Adrenal gland (tissue), 12 donors: Measurements from ENCODE around the gene IL12RB2. TPM values are rescaled to one million over a fixed set of nuclear protein-coding genes. Genes with fewer than 3 reads are reported as not detected.

Source experiments
- DNase-seq, 7 donors: peaks; one replicate each; pipeline ENCODE4 v3.0.0-alpha.2; 2019 to 2020
- H3K27ac ChIP-seq, 5 donors: fragments of 200-600 bp; sonication (generic) in 4 of 5; 1 replicate in 3 of 5; 2 replicates in 2 of 5; pipeline versions ENCODE4 v1.5.1 to v1.8.0; 2016 to 2020; ENCODE audit warnings: mild to moderate bottlenecking in 1 of 5
- H3K27me3 ChIP-seq: fragments of 200-600 bp; 2 replicates; pipeline ENCODE4 v1.8.0; 2021
- H3K36me3 ChIP-seq, 2 donors: fragments of 200-600 bp; replicated peaks in 1 of 2; 1 replicate in 1 of 2; 2 replicates in 1 of 2; pipeline versions ENCODE4 v1.5.1 to v1.8.0; 2018 to 2022
- H3K4me1 ChIP-seq, 2 donors: fragments of 200-600 bp; replicated peaks in 1 of 2; 1 replicate in 1 of 2; 2 replicates in 1 of 2; pipeline versions ENCODE4 v1.5.1 to v1.8.0; 2018 to 2021
- H3K4me3 ChIP-seq, 4 donors: fragments of 200-600 bp; sonication (generic) in 3 of 4; one replicate each; pipeline ENCODE4 v1.5.1; 2016 to 2018
- H3K9me3 ChIP-seq, 3 donors: fragments of 200-600 bp; sonication (generic) in 1 of 3; replicated peaks in 1 of 3; 1 replicate in 2 of 3; 2 replicates in 1 of 3; pipeline versions ENCODE4 v1.5.1 to v1.8.0; 2016 to 2021
- POLR2A ChIP-seq, 2 donors: fragments of 450-650 bp; IDR thresholded peaks; one replicate each; pipeline ENCODE4 v1.6.1; 2017; ENCODE audit warnings: antibody characterized with exemption in 2 of 2, mild to moderate bottlenecking in 2 of 2, moderate library complexity in 1 of 2
- WGBS, 4 donors: extraction: QIAGEN DNeasy Blood & Tissue Kit in 2 of 4; methylation state at CpG; one replicate each; pipeline versions ENCODE4 v1.1.5 to v1.1.7; 2013 to 2017; 5-methylcytosine and 5-hydroxymethylcytosine counted together
- intact Hi-C, 2 donors: fragments of 100-400 bp; cut with DNase I; formaldehyde crosslinking; loops; one replicate each; pipeline versions ENCODE4 v1.14.1 to v1.15.0; 2022 to 2023
- polyA plus RNA-seq, 3 donors: library from polyadenylated mRNA; stranded (reverse); fragments of 200-250 nt in 2 of 3; fragments of 350-450 nt in 1 of 3; fragmentation: Illumina TruSeq in 1 of 3; extraction: RNeasy Lipid Tissue Mini Kit (QIAGEN cat#74804) in 1 of 3; gene quantifications; one replicate each; pipeline ENCODE4 v1.2.3, GENCODE V29; 2013 to 2014
- total RNA-seq, 9 donors: library from RNA; depleted of rRNA in 4 of 9; stranded (reverse); fragments of >200 nt in 4 of 9; fragments of 120-200 nt in 1 of 9; fragmentation: NEBNext Ultra II Directional in 1 of 9; extraction: Animal tissue kit (Norgen Biotek cat#: 25700) in 1 of 9; gene quantifications; one replicate each; pipeline versions ENCODE4 v1.1.0 to v1.2.4, GENCODE V29; 2013 to 2023
- TF ChIP-seq, protein P1 (sequence below), 6 experiments: fragments of 450-650 bp in 4 of 6; fragments of 200-600 bp in 2 of 6; sonication (generic) in 1 of 6; IDR thresholded peaks; 1 replicate in 5 of 6; 2 replicates in 1 of 6; pipeline versions ENCODE4 v1.5.1 to v1.8.0; 2016 to 2021; ENCODE audit warnings: antibody characterized with exemption in 6 of 6, mild to moderate bottlenecking in 2 of 6, moderate library complexity in 1 of 6
- donor health status: healthy with polysubstance abuse.
- donor health status: Bipolar disorder and iron deficiency.
- donor health status: DM: yes; HTN: yes; CAD: no.
- donor health status: DM: no; HTN: no; CAD: no.
- donor health status: DM: no; HTN: no; CAD: no.
- donor health status: DM: yes; HTN: yes; CAD: no.

IL12RB2 gene
- total and polyA plus RNA-seq, 12 donors, result 0.24 to 2.6 (median 0.55) TPM; not detected in 2

DNA sequence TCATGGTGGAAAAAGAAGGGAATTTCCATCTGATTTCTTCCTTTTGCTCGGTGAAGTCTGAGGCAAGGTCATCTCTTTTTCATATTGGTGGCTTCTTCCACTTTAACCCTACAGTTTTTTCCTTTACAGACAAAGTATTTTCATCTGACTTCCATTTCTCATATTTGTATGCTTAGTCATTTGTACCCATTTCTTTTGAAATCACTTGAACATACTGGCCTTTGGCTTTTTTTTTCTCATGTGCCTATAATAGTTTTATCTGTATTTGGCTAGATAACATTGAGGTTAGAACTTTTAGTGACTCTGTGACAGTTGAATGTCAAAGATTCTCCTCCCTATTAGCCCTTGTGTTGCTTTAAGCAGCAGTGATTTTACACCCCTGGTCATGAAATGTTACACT is 27.7 kb downstream of the IL12RB2 start:
- no peak overlapping the region for H3K27ac ChIP-seq
- H3K27me3 ChIP-seq, result no peaks in the 10 kb centered on the region
- intact Hi-C loops, result no loop called here
- WGBS, 4 donors, result 48 to 67% (median 65%) methylated on average over 1 of the region's 1 CpG
- H3K4me3 ChIP-seq, result no peak overlapping the region
- H3K4me1 ChIP-seq, result peaks cover 7 to 10% of the 10 kb centered on the region in 2 donors
- DNase-seq, result no peak
- no peaks in the 10 kb centered on the region for H3K9me3 ChIP-seq
- TF ChIP-seq, protein P1, sequence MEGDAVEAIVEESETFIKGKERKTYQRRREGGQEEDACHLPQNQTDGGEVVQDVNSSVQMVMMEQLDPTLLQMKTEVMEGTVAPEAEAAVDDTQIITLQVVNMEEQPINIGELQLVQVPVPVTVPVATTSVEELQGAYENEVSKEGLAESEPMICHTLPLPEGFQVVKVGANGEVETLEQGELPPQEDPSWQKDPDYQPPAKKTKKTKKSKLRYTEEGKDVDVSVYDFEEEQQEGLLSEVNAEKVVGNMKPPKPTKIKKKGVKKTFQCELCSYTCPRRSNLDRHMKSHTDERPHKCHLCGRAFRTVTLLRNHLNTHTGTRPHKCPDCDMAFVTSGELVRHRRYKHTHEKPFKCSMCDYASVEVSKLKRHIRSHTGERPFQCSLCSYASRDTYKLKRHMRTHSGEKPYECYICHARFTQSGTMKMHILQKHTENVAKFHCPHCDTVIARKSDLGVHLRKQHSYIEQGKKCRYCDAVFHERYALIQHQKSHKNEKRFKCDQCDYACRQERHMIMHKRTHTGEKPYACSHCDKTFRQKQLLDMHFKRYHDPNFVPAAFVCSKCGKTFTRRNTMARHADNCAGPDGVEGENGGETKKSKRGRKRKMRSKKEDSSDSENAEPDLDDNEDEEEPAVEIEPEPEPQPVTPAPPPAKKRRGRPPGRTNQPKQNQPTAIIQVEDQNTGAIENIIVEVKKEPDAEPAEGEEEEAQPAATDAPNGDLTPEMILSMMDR (IDR thresholded peaks at IDR 0.05), result no peak
- TF ChIP-seq POLR2A (IDR thresholded peaks at IDR 0.05), result no peak
- no peaks in the 10 kb centered on the region for H3K36me3 ChIP-seq

DNA sequence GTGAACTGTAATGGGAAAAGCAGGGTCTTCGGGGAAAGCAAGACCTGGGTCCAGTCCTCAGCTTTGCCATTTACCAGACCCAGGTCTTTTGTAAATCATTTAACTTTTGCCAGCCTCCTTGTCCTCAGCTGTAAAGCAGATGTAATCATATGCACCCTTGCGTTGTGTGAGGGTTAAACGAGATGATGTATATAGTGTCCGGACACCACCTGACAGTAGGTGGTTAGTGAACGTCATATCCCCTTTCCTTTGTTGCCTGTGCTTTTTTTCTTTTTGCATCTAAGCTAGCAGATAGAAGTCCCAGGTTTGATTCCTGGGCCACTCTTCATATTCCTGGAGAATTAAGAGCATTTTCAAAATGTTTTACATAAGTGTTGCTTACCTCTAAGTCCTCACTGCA is 28.5 kb downstream of the IL12RB2 start:
- H3K36me3 ChIP-seq, result no peaks in the 10 kb centered on the region
- H3K27ac ChIP-seq, result no peak overlapping the region
- no peak for TF ChIP-seq POLR2A (IDR thresholded peaks at IDR 0.05)
- TF ChIP-seq, protein P1 (IDR thresholded peaks at IDR 0.05), result no peak
- intact Hi-C loops, result no loop called here
- WGBS, 4 donors, result 84 to 95% (median 90%) methylated on average over 5 of the region's 5 CpGs
- H3K27me3 ChIP-seq, result no peaks in the 10 kb centered on the region
- H3K4me1 ChIP-seq, result peaks cover 8 to 10% of the 10 kb centered on the region in 2 donors
- no peaks in the 10 kb centered on the region for H3K9me3 ChIP-seq
- no peak for DNase-seq
- H3K4me3 ChIP-seq, result no peak overlapping the region

DNA sequence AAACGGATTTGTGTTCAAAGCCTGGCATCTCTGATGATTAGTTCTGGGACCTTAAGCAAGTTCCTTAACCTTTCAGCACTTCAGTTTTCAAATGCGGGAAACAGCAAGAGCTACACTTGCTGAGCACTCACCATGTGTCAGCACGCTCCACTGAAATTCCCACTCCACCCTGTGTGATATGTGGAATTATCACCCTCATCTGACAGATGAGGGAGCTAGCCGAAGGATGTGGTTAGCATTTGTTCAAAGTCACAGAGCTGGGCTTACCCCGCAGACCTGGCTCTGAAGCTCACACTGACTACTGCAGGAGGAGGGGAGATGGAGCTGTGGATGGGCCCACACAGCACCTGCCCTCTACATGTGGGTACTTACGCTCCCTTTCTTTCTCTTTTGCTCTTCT is 29.1 kb downstream of the IL12RB2 start:
- no peaks in the 10 kb centered on the region for H3K36me3 ChIP-seq
- no peak overlapping the region for H3K4me3 ChIP-seq
- peaks cover 8 to 10% of the 10 kb centered on the region in 2 donors for H3K4me1 ChIP-seq
- TF ChIP-seq POLR2A (IDR thresholded peaks at IDR 0.05), result no peak
- TF ChIP-seq, protein P1 (IDR thresholded peaks at IDR 0.05), result no peak
- 84 to 88% (median 86%) methylated on average over 6 of the region's 6 CpGs for WGBS, 4 donors
- H3K9me3 ChIP-seq, result no peaks in the 10 kb centered on the region
- no peaks in the 10 kb centered on the region for H3K27me3 ChIP-seq
- H3K27ac ChIP-seq, result no peak overlapping the region
- intact Hi-C loops, result no loop called here
- DNase-seq, result no peak

DNA sequence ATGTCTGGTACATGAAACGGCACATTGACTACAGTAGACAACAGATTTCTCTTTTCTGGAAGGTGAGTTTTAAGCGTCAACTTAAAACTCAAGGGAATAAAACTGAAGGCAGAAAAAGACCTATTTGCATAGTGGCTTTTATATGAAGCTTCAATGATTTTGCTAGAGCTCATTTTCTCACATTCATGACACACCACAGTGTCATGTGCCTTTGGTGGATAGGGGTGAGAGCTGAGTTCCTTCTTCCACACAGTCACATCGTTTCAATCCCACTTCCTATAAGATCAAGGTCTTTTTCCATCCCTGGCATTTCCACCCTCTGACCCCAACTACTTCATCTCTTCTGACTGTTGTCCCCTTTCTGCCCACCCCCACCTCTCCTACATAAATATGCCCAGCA is 31.0 kb downstream of the IL12RB2 start:
- H3K27ac ChIP-seq, result no peak overlapping the region
- H3K27me3 ChIP-seq, result no peaks in the 10 kb centered on the region
- DNase-seq, result no peak
- no peaks in the 10 kb centered on the region for H3K9me3 ChIP-seq
- 75 to 81% (median 78%) methylated on average over 3 of the region's 3 CpGs for WGBS, 4 donors
- H3K36me3 ChIP-seq, result no peaks in the 10 kb centered on the region
- H3K4me1 ChIP-seq, result peaks cover 8 to 10% of the 10 kb centered on the region in 2 donors
- H3K4me3 ChIP-seq, result no peak overlapping the region
- intact Hi-C loops, result no loop called here
- TF ChIP-seq POLR2A (IDR thresholded peaks at IDR 0.05), result no peak
- TF ChIP-seq, protein P1 (IDR thresholded peaks at IDR 0.05), result no peak
